ENCODE data around the gene RAD52. TPM values are rescaled to one million over a fixed set of nuclear protein-coding genes. Genes with fewer than 3 reads are reported as not detected.

Gene RAD52
- total RNA-seq, 1 experiment from 2014 or later, result 15.3 TPM

GRCh38 chr12:931591-931990, 17.9 kb downstream of the RAD52 start:
- H3K4me1 ChIP-seq (ENCODE audit: insufficient read depth, low read length), result no peaks in the 10 kb centered on the region
- DNase-seq, result no peak
- H4K20me1 ChIP-seq (ENCODE audit: control insufficient read depth, insufficient read depth, insufficient read length), result no peaks in the 10 kb centered on the region
- H3K79me1 ChIP-seq (ENCODE audit: insufficient read depth, low read depth, low read length, poor library complexity, severe bottlenecking), result no peaks in the 10 kb centered on the region
- no peak overlapping the region for H2BK5ac ChIP-seq (ENCODE audit: insufficient read length, low read length)
- H3K27me3 ChIP-seq (ENCODE audit: insufficient read depth, low read length), result no peaks in the 10 kb centered on the region
- no peak overlapping the region for H2AK5ac ChIP-seq (ENCODE audit: insufficient read length, low read length)
- Mint-ChIP-seq H3K4me3 (no peak overlapping the region), H3K4me1 (no peaks in the 10 kb centered on the region), H3K9me3 (no peaks in the 10 kb centered on the region), H3K36me3 (ENCODE audit: insufficient read depth in 1 of 3, low read depth in 3 of 3) (peaks cover 18 to 50% (median 47%) of the 10 kb centered on the region in 3 experiments; a peak in 6 of 7 replicates), H3K27ac (no peak overlapping the region; a peak in 1 of 7 replicates), H3K27me3 (ENCODE audit: low read depth) (no peaks in the 10 kb centered on the region)
- no peak overlapping the region for H3K56ac ChIP-seq (ENCODE audit: insufficient read length, low read depth, low read length)
- no peak overlapping the region for H4K5ac ChIP-seq (ENCODE audit: insufficient read length, low read depth, low read length)
- no peak overlapping the region for H2BK15ac ChIP-seq (ENCODE audit: low read depth, low read length)
- H3K23me2 ChIP-seq (ENCODE audit: insufficient read length, low read depth, low read length, poor library complexity, severe bottlenecking), result peaks cover 2% of the 10 kb centered on the region
- H4K8ac ChIP-seq (replicated peaks; ENCODE audit: insufficient read length, low read depth, low read length), result no peak overlapping the region
- no peak overlapping the region for H2BK120ac ChIP-seq (ENCODE audit: low read depth, low read length, poor library complexity, severe bottlenecking)
- no peak overlapping the region for H3K27ac ChIP-seq (ENCODE audit: insufficient read length, low read depth, low read length)
- no peak for TF ChIP-seq CTCF (conservative IDR thresholded peaks at IDR 0.05)
- H2AFZ ChIP-seq (ENCODE audit: low read length), result no peak overlapping the region
- H3K18ac ChIP-seq (ENCODE audit: insufficient read length, low read depth, low read length), result no peak overlapping the region
- no peak overlapping the region for H3T11ph ChIP-seq (ENCODE audit: low read length)
- H3K9ac ChIP-seq (ENCODE audit: extremely low read depth, insufficient read length, low read length), result no peak overlapping the region
- H3K4ac ChIP-seq (ENCODE audit: low read depth, low read length), result no peak overlapping the region
- no peaks in the 10 kb centered on the region for H3K9me3 ChIP-seq (ENCODE audit: control insufficient read depth, low read depth, low read length)
- H4K91ac ChIP-seq (ENCODE audit: insufficient read length, low read depth, low read length), result no peak overlapping the region
- no peak overlapping the region for H3K23ac ChIP-seq (ENCODE audit: insufficient read length, low read depth, low read length)
- H2BK12ac ChIP-seq (ENCODE audit: insufficient read length, low read depth, low read length), result no peak overlapping the region
- H3K14ac ChIP-seq (ENCODE audit: insufficient read depth, low read length), result no peak overlapping the region
- no peaks in the 10 kb centered on the region for H3K79me2 ChIP-seq (ENCODE audit: insufficient read depth, low read length)
- no CpG with 5 or more reads among the region's 4 CpGs for WGBS (ENCODE audit: extremely low coverage, insufficient read length, low lambda C conversion rate)
- H3K4me2 ChIP-seq (ENCODE audit: insufficient read depth, insufficient read length, low read length), result no peak overlapping the region
- no peak overlapping the region for H2BK20ac ChIP-seq (ENCODE audit: low read depth, low read length, poor library complexity, severe bottlenecking)
